HG03460 (cell line): ENCODE results near the gene QKI.
"Not testable (repeated sequence)": the region's sequence is repeated elsewhere in the genome, so short reads cannot be mapped to it uniquely, and the experiment has no call there.

Source experiments
- ATAC-seq: cut with Tn5 transposase; IDR thresholded peaks from one replicate; pipeline ENCODE4 v1.9.1; 2021; ENCODE audit not compliant: unreplicated experiment

Gene QKI

DNA sequence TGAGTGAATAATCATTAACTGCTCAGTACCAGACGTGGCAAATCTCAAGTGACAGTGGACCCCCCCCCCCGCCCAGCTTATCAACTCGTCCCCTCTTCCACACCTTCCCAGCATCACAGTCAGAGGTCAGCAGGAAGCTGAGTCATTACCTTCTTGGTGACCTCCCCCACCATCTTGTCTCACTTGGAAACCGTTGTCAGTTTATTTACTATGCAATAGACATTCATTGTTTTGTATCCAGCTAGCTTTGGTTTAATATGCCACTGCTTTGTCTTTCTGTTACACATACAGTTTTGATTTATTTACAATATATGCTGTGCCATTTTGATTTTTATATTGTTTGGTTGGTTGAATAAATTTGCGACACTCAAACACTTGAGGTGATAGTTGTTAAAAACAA is 158.1 kb downstream of the QKI start:
- no peak for ATAC-seq

DNA sequence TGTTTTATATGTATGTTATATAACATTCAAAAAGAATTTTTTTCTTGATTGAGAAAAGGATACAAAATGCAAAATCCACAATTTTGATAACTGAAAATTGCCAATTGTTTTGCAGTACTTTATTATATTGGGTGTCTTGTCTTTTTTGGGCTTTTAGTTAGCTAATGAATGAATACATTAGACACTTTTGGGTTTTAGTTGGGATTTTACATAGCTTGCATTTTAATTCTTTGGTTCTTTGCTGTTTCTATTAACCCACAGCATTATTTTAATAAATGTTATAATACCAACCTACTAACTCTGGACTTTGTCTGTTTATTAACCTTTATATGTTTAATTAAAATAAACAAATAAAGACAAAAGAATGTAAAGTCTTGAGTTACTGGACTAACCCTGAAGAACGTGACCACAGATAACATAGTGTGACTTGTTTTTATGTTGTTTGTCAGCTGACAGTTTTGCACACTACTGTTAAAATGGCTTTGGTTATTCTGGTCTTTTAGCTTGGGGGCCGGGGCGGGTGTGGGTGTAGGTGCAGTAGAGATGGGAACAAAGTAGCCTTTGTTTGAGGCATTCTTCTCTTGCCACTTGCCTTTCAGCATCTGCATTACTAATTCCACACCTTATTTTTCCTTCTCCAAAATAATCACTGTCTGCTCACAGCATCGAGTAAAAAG is 159.1 kb downstream of the QKI start:
- no peak for ATAC-seq

DNA sequence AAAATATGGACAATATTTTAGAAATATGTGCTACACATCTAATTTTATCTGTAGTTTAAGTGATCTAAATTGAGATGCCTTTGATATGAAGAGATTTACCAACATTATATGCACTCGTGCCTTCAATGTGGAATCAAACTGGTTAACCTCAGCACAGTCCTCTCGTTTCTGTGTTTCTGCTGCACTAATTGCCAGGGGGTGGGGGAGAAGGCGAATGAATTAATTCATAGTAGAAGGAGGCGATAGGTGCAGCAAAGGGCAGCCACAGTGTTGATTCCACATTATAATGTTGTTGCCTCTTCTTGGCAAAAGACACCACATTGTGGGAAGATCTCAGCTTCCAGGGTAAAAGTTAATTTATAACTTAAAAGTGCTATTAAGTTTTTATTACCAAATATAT is 161.6 kb downstream of the QKI start:
- ATAC-seq: no peak

DNA sequence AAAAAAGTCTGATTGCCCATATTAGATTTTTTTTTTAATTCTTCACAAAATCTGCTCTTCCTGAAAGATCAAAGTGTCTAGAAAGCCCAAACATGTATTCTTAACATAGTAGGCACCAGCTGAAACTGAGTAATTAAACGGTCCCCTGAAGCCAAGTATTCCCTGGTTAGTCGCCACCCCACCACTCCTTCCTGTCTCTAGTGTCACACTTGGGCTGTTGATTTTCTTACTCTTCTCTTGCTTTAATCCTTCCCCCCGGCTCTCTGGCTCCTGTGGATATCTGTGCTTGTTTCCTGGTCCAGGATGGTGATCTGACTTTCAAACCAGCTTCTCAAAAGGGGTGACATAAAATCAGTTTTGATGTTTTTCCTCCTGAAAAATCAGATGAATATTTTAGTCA is 162.9 kb downstream of the QKI start:
- no peak for ATAC-seq

DNA sequence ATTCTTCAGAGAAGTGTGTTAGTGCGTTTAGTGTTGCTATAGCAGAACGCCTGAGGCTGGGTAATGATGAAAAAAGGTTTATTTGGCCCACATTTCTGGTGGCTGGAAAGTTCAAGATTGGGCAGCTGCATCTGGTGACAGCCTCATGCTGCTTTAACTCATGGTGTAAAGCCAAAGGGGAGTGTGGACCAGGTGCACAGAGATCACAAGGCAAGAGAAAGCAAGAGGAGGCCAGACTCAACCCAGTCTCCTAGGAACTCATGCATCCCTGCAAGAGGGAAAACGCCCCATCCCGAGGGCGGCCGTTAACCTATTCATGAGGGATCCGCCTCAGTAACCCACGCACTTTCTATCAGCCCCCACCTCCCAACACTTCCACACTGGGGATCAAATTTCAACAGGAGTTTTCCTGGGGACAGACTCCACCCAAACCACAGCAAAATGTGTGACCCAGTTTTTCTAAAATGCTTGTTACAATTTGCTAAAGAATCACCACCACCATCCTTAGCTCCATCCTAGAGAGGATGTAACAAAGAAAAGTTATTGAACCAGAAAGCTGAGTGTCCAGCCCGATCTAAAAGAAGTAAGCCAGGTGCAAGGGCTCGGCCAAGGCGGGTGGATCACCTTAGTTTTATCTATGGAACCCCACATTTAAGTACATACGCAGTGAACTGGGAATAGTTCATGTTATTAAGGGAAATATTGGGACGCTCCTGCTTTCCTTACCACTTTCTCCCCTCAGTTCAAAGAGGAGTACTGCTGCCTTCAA is 164.8 kb downstream of the QKI start:
- no peak for ATAC-seq

DNA sequence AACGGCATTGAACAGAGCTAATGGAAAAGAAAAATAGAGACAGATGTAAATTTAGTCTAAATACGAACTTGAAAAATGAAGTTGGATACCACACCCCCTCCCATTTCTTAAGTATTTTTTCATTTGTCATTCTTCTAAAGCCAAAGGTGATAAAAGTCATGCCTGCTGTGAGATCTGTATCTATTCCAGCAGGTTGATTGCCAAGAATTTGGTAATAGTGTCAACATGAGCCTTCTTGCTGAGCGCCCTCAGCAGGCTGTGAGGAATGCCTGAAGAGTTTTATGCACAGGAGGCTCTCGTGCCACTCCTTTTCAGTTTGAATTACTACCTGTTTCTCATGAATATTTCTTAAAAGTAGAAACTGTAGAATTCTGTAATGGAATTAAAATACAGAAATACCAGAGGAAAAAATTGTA is 165.4 kb downstream of the QKI start:
- ATAC-seq: no peak

DNA sequence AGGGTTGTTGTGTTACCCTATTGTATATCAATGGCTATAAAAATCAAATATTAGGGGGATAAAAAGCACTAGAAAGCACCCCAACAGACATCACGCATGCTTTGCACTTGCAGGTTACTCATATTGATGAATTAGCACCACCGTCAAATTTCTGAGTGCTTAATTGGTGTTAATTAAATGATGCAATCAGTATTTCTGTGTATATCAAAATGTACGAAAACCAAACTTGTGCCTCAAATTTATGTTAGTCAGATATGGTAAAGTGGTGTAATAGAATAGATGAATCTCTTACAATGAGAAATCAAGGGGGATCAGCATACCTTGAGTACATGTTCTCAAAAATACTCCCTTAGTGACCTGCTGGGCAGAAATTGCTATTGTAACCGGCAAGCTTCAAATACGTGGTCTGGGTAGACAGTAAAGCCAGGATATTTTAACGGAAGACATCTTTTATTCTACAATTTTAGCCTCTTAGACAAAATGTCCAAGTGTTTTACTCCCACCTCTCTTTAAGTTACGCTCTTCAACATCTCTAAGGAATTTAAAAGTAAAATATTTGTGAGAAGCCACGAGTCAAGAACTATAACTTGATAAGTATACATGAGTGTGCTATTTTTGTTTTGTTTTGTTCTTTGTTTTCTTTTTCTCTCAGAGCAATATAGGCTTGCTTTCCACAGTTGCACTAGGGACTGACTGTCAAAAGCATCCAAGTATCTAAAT is 166.0 kb downstream of the QKI start:
- ATAC-seq: no peak

DNA sequence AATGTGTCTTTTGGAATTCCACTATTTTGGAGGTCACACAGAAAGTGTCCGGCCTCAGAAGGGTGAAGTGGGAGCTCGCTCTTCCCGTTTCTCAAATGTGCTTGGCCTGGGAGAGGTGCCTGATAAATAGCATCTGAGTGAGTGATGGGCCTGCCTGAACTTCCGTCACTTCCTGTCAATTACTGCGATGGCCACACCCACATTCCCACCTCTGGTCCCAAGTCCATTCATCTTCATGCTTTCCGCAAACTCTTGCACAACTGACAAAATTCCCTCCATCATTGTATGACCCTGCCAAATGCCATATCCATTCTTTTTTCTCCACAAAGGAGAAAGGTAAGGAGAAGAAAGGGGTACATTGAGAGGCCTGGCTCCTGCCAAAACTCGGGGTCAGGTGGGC is 169.0 kb downstream of the QKI start:
- no peak for ATAC-seq

DNA sequence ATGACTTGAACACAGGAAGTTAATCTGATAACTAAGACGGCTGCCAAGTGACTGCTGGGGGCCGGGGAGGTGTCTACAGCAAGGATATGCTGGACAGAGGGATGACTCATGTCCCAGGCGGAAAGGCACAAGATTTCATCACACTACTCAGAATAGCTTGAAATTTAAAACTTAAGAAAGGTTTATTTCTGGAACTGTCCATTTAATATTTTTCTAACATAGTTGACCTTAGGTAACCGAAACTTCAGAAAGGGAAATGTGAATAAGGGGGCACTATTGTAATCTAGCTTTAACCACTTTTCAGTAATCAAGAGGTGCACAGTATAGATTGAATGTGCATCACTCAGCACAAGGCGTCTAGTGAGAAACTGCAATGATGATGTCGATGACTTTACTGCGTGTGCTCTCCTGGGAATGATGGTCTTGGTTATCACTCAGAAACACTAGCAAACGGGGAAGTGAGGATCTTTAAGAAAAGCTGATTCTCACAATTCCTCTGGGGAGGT is 171.5 kb downstream of the QKI start:
- no peak for ATAC-seq

DNA sequence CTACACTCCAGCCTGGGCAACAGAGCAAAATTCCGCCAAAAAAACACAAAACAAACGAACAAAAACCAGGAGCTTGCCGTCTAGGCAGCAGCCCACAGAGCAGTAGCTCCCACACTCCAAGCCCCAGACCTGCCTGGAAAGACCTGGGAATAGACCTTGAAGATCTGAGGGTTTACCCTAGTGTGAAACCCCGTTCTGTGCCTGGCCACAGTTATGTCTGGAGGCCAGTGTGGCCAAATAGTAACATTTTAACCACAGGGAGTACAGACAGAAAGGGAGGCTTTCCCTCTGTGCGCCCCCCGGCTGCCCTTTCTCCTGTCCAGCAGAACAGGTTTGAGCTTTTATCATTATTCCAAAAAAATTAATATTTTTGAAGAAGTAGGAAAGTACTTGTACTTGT is 172.4 kb downstream of the QKI start:
- ATAC-seq: no peak

DNA sequence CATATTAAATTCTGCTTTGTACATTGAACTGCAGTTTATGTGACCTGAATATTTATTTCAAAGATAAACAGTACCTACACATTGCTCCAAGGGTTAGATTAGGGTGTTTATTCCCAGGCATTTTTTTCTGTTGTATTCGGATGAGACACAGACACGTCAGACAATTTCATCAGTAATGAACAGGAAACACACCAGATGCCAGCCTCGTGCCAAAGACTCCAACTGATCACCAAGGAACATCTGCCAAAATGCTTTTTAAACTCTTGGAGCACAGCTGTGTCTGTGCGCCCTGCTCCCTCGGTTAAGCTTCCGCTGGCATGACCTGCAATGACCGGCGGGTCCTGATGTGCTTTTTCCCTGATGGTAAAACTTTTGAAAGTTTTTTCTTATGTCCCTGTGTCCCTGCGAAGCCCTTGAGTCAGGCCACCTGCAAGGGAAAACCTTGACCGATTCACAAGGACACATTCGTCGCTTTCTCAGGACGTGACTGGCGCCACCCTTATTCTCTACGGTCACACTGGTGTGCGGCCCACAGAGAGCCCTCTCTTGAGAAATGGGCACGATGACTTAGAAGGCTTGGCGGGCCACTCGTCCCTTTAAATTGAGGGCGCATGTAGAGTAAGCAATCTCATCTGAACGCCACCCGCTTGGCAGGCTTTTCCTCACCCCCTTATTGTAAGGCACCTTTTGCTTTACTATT is 173.9 kb downstream of the QKI start:
- no peak for ATAC-seq

DNA sequence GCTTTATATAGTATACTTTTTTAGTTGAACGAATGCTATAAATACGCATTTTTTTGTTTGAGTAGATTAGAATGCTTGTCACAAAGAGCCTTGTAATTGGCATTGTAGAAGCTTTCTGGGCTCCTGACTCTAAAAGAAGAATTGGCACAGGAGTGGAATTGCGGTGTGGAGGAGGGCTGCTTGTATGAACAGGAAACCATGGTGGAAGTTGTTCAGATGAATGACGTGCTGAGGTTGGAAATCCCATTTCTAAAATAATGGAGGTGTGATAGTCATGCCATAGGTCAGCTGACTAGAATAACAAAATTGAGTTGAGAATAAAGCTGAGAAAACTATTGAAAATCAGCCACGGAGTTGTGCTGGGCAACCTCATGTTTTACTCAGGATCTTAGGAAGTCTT is 174.9 kb downstream of the QKI start:
- ATAC-seq: no peak

DNA sequence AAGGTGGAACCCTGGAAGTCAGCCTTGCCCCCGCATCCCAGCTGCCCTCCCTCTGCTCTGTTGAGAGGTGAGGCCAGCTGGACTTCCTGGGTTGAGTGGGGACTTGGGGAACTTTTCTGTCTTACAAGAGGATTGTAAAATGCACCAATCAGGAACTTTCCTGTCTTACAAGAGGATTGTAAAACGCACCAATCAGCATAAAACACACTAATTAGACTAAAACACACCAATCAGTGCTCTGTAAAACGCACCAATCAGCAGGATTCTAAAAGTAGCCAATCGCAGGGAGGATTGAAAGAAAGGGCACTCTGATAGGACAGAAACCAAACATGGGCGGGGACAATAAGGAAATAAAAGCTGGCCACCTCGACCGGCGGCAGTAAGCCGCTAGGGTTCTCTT is 175.6 kb downstream of the QKI start:
- ATAC-seq: not testable (repeated sequence)

DNA sequence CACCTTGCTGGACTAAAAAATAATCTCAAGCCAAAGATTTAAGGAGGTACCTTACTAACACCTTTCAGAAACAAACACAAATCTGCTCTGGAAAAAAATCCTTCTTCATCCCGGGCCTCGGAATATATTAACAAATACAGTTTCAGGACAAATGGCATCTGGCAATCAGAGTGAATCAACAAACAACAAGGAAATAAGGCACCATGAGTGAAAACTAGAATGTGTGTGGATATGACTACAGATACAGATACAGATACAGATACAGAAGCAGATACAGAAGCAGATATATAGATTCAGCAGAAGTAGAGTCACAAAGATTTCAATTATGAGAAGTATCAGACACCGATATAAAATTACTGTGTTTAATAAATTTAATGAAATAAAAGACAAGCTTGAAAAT is 178.4 kb downstream of the QKI start:
- ATAC-seq: no peak

DNA sequence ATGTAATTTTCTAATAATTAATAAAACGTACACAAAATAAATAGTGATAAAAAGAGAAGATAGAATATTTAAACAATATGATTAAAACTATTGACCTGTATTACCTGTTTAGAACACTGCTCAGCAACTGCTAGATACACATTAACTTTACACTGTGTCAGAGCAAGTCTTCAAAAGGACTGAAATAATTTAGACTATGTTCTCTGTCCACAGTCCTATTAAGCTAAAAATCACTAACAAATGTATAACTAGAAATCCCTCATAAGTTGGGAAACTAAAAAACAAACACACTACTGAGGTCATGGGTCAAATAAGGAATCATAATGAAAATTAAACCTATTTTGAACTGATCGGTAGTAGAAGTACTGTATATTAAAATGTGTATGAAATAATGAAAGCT is 181.7 kb downstream of the QKI start:
- no peak for ATAC-seq

DNA sequence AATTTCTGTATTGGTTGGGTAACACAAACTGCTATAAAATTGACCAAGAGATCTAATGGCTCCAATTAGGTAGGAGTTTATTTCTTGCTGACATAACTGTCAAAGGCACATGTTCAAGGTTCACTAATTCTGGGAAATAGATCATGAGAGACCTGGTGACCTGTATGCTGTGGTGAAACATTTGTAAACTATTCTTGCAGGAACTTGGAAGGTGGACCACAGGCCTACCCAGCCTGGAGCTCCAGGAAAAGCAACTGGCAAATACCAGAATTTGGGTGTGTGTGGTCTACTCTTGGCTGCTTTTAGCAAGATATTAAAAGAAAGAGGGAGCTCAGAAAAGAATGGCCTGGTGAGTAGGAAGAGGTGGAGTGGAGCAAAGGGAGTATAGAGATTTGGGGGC is 184.6 kb downstream of the QKI start:
- no peak for ATAC-seq

DNA sequence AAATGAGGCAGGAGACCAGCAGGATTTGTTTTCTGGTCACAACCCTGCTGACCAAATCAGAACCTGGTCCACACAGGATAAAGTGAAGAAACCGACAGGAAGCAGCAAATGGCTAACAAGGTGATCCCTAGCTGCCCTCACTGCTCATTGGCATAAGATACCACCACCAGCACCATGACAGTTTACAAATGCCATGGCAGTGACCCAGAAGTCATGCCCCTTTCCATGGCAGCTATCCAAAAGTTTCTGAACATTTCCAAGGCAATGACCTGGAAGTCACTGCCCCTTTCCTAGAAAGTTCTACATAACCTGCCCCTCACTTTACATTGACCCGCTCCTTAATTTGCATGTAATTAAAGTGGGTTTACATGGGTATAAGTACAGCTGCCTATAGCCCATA is 185.2 kb downstream of the QKI start:
- ATAC-seq: no peak

DNA sequence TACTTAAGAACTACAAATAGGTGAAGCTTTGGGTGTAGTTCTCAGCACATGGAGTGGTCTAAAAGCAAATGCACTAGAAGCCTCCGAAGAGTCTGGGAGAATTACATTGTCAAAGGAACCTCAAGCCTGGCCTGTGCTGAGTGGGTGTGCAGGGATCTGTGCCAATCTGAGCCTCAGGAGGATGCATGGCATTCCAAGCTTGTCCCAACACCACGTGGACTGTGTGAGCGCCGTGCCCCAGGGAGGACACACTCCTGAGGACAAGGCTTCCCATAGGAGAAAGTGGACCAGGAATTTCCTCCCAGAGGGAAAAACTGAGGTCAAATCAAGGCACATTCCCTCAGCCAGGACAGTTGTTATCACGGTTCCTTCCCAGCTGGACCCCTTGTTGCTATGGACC is 185.8 kb downstream of the QKI start:
- ATAC-seq: no peak

DNA sequence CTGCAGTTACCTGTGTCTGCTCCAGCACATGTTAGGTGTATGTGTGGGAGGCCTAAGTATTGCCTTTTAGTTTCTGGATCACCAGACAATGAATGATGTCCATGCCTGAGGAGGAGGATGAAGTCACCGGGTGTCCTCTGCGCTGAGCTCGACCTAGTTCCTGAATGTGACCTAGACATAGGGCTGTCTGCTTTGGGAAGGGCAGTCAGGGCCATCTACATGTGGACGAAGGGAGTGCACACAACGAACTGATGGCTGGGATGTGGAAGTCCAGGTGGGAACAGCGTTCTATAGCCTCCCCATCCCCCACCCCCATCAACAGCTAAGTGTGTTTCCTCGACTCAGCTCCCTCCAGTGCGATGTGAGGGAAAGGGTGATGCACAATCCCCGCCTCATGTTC is 186.3 kb downstream of the QKI start:
- no peak for ATAC-seq

DNA sequence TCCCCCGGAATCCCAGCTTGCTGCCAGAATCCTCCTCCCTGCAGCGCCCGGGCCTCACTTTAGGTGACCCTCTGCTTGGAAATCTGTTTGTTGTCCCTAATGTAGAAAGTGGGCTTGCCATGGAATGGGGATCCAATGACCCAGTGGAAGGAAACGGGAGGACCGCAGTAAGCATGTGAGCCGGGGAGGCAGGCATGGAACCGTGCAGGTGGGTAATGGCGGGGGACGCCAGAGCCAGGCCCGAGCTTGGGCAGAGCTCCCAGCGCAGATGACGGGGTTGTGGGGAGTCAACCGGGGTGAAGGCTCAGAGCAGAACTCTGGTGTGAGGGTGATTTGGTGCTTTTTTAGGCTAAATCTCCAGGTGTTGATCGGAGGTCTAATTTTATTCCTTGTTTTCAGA is 188.3 kb downstream of the QKI start:
- ATAC-seq: no peak

DNA sequence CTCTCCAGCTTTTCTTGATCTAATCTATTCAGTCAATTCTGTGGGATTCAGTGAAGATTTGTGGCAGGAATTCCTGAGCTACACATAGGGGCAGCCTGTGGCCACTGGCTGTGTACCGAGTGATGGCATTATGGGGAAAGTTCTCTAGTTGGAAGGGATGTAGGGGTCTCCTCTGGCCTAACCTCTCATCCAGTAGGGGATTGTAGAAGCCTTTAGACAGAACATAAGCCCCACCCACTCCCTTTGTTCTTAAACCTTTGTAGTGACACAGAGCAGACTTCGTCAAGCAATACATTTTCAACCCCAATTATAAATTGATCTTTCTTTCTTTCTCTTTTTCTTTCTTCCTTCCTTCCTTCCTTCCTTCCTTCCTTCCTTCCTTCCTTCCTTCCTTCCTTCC is 188.9 kb downstream of the QKI start:
- ATAC-seq: no peak
